Measurements from ENCODE around the gene XBP1.
"Not testable (repeated sequence)": the region's sequence is repeated elsewhere in the genome, so short reads cannot be mapped to it uniquely, and the experiment has no call there.

DNA sequence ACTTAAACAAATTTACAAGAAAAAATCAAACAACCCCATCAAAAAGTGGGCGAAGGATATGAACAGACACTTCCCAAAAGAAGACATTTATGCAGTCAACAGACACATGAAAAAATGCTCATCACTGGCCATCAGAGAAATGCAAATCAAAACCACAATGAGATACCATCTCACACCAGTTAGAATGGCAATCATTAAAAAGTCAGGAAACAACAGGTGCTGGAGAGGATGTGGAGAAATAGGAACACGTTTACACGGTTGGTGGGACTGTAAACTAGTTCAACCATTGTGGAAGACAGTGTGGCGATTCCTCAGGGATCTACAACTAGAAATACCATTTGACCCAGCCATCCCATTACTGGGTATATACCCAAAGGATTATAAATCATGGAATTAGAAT lies 26.1 kb upstream of the XBP1 start:
- TF ChIP-seq, protein P1, sequence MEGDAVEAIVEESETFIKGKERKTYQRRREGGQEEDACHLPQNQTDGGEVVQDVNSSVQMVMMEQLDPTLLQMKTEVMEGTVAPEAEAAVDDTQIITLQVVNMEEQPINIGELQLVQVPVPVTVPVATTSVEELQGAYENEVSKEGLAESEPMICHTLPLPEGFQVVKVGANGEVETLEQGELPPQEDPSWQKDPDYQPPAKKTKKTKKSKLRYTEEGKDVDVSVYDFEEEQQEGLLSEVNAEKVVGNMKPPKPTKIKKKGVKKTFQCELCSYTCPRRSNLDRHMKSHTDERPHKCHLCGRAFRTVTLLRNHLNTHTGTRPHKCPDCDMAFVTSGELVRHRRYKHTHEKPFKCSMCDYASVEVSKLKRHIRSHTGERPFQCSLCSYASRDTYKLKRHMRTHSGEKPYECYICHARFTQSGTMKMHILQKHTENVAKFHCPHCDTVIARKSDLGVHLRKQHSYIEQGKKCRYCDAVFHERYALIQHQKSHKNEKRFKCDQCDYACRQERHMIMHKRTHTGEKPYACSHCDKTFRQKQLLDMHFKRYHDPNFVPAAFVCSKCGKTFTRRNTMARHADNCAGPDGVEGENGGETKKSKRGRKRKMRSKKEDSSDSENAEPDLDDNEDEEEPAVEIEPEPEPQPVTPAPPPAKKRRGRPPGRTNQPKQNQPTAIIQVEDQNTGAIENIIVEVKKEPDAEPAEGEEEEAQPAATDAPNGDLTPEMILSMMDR (IDR thresholded peaks at IDR 0.05; ENCODE audit: insufficient read depth, low read length, poor library complexity, severe bottlenecking), result not testable (repeated sequence)
- TF ChIP-seq EZH2phosphoT487 (conservative IDR thresholded peaks at IDR 0.05; ENCODE audit: low read length), result not testable (repeated sequence)
